GM12801 (cell line): Measurements from ENCODE around the gene DNAAF3.

Source experiments
- TF ChIP-seq, protein P1 (sequence below): IDR thresholded peaks from one replicate; pipeline ENCODE4 v1.5.1; 2011; ENCODE audit warnings: control low read depth; ENCODE audit not compliant: insufficient read length; ENCODE audit errors: extremely low read depth

Gene DNAAF3

DNA sequence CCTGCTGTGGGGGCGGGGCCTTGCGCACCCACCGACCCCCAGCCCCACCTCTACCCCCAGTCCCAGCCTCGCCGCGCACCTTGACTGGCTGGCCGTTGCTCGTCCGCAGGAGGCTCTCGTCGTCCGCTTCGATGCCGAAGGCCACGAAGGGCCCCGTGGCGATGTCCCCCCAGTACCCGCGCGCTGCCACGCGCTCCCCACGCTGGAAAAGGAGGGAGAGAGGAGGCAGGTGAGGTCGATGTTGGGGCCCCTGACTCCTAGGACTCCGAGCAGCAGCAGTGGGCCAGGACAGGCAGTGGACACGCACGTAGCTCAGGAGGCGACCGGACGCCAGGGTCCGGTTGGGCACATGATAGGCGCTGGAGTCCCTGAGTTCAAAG lies 5.4 kb downstream of the DNAAF3 start:
- TF ChIP-seq, protein P1, sequence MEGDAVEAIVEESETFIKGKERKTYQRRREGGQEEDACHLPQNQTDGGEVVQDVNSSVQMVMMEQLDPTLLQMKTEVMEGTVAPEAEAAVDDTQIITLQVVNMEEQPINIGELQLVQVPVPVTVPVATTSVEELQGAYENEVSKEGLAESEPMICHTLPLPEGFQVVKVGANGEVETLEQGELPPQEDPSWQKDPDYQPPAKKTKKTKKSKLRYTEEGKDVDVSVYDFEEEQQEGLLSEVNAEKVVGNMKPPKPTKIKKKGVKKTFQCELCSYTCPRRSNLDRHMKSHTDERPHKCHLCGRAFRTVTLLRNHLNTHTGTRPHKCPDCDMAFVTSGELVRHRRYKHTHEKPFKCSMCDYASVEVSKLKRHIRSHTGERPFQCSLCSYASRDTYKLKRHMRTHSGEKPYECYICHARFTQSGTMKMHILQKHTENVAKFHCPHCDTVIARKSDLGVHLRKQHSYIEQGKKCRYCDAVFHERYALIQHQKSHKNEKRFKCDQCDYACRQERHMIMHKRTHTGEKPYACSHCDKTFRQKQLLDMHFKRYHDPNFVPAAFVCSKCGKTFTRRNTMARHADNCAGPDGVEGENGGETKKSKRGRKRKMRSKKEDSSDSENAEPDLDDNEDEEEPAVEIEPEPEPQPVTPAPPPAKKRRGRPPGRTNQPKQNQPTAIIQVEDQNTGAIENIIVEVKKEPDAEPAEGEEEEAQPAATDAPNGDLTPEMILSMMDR, result no peak

DNA sequence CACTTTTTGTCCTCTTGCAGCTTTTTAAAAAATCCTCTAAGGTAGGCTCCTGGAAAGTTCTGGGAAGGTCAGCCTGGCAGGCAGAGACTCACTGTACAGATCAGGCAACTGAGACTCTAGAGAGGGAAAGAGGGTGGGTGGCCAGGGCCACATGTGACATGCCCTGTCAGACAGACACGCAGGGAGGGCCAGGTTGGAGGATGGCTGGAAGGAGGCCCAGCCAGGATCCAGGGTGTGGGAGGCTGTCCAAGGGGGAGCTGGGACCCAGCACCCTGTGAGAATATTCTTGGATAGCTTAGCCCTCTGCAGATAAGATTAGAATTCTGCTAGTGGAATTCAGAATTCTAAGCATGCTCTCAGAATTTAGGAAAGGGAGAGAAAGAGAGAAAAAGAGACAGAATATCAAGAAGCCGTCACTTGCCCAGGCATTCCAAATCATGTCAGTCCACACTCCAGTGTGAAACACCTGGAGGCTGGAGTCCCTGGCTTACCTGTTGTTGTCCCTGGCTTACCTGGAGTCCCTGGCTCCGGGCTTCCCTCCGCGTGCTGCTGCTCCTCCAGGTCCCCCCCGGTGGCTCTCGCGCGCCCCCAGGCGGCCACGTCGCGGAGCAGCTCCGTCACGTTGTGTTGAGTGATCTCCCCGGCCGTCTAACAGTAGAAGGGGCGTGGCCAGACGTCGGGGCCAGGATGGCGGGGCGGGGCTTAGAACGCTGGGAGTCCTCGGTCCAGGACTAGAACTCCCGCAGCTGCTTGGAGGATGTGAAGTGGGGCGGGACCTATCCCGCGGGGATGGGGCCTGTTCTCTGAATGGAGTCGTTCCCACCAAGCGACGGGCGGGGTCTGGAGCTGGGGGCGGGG lies 6.1 kb downstream of the DNAAF3 start:
- TF ChIP-seq, protein P1, result no peak

DNA sequence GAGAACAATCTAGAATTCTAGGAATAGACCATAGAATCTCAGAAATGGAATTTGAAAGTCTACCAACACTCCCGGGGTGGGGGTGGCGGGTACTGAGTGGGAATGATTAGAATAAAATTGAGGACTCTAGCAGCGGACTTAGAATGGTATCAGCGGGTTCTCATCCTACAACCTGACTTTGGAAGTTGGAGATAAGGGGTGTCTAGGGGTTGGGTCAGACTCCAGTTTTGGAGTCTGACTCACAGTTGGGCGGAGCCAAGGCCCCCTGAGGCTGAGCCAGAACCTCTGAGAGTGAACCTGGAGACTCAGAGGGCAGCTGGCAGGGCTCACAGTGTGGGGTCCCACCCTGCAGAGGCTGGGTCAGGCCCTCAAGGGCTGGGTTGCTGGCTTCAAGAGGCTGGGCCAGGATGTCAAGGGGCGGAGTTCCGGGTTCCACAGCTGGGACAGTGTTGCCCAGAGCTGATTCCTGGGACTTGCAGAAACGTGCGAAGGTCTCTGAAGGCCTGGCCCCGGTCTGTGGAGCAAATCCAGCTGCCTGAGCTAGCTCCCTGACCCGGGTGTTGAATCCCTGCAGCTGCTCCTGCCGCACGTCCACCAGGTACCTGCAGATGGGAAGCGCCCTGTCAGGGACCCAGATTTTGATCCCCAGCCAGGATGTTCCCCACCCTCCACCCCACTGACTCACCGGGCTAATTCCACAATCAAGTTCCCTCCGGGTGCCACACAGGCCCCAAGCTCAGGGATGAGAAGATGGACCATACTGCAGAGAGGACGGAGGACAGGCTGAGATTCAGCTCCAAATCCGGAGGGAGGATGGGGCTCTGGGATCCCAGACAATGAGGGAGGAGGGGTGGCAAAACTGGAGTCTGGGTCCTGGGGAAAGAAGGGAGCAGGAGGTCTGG lies 7.3 kb downstream of the DNAAF3 start:
- TF ChIP-seq, protein P1, result no peak

DNA sequence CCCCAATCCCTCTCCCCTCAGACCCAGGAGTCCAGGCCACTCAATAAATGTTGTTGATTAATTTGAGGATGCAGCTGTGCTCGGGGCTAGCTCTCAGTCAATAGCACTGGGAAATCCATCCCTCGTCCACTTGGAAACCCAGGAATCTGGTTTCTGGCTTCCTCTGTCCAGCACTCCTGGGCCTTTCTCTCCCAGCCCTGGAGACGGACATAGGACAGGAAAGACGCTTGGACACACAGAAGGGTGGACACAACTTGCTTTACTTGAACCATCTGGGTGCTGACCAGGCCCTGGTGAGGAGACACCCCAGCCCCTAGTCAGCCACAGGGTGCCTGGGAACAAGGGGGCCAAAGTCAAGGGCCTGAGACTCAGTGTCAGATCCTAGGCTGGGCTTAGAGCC lies 8.0 kb downstream of the DNAAF3 start:
- TF ChIP-seq, protein P1, result no peak

DNA sequence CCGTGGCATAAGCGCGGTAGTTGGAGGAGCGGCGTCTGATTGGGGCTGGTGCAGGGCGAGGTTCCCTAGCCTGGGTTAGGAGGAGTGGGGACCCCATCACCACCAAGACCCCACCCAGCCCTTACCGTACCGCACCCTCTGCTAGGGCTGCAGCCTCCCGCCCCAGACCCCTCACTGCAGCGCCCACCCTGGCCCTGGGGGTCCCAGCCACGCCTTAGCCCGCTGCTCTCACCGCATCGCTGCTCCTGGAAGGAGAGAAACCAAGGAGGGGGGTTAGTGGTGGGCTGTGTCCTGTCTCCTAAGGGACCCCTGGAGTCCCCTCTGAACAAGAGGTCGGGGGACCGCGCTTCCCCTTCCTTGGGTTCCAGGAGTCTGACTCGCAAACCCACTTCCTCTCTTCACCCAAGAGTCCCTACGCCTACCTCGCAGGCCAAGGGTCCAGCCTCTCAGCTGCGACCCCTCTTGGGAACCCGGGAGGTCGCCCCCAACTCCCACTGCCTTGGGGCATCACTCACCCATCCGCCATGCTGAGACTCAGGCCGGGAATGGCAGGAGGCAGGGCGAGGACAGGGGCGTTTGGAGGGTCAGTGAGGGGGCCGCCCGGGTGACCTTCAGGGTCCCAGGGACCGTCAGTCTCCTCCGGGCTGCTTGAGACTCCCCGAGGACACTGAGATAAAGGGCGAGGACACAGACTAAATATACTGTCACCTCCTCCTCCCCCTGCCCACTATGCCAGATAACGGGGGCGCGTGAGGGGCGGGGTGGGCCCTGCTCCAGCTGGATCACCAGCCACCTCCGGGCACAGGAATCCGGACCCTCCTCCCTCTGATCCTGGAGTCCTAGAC lies 9.1 kb downstream of the DNAAF3 start, which contains the start of gene TNNI3:
Gene TNNI3 (minus strand): TSS at position 669 of the 845 bp plus-strand sequence. CDS start 143 bp downstream, at position 526.
- TF ChIP-seq, protein P1, result no peak

DNA sequence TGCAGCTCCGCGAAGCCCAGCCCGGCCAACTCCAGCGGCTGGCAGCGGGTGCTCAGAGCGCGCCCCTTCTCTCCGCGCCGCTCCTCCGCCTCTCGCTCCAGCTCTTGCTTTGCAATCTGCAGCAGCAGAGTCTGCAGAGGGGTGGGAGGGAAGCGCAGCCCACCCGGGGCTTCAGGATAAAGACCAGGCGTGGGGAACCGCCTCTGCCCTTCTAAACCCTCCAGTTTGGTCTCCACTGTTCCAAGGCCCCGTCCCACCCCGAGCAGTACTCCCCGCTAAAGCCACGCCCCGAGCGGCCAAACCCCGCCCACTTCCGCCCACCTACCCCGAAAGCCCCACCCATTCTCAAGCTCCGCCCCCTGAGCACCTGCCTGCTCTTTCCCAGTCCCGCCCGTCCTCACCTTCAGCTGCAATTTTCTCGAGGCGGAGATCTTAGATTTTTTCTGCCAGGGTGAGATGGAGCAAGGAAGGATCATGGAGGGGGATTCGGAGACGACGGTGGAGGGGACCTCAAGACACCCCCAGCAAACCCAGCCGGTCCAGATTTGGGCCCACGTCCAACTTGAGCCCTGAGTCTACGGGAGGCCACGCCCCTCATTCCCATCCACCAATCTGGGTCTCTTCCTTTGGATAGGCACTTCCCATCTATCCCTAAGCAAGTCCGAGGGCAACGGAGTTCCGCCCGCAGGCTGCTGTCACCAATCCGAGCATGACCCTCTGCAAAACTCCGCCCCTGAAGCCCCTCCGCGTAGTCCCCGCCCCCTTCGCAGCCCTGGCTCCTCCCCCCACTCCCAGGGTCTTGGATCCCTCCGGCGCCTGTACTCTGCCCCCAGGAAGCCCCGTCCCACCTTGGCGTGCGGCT lies 10.0 kb downstream of the DNAAF3 start:
- TF ChIP-seq, protein P1, result no peak
